HepG2 (cell line): ENCODE data around the gene SETD3. TPM values are rescaled to one million over a fixed set of nuclear protein-coding genes. Genes with fewer than 3 reads are reported as not detected.

Experiments
- ATAC-seq: fragments of 200-7000 bp; cut with Tn5 transposase; 3 replicates; pipeline ENCODE4 v1.9.1; 2020; ENCODE audit warnings: mild to moderate bottlenecking, moderate library complexity
- BruUV-seq: library from RNA; stranded (reverse); fragments of 400-500 nt; replicated peaks from 2 replicates; lab custom pipeline; 2021; lab: Mats Ljungman, UMichigan
- CTCF ChIA-PET: fragments of 300-600 bp; formaldehyde crosslinking; extraction: SDS; loops from one replicate; lab custom pipeline; 2021; ENCODE audit warnings: low total read pairs, inconsistent platforms, low intra/inter-chr PET ratio; lab: Yijun Ruan, JAX
- POLR2A ChIA-PET: fragments of 350-600 bp; sonication (Branson Sonifier 250); formaldehyde crosslinking; loops from one replicate; lab custom pipeline; 2020; ENCODE audit warnings: antibody characterized with exemption, inconsistent platforms; lab: Yijun Ruan, JAX
- DNase-seq: peaks from one replicate; pipeline ENCODE4 v3.0.0-alpha.2; 2015; ENCODE audit warnings: low spot score
- FAIRE-seq: peaks from 3 replicates; lab custom pipeline; 2011; peaks lifted over from hg19 to GRCh38; lab: Jason Lieb, UNC
- H2AFZ ChIP-seq: one replicate; pipeline ENCODE4 v1.6.1; 2011; ENCODE audit warnings: low read length, inconsistent platforms
- H3K27ac ChIP-seq: fragments of 300-600 bp; 3 replicates; pipeline ENCODE4 v1.8.0; 2011; ENCODE audit warnings: mixed run types, mild to moderate bottlenecking, mixed read lengths, low read length, inconsistent platforms; ENCODE audit not compliant: insufficient read depth; ENCODE audit errors: extremely low read length
- H3K27me3 ChIP-seq, 2 experiments: fragments of 200-600 bp in 1 of 2; 2 replicates in 1 of 2; 3 replicates in 1 of 2; pipeline versions ENCODE4 v1.6.0 to v1.8.0; 2011; ENCODE audit warnings: low read length in 2 of 2, mild to moderate bottlenecking in 2 of 2, moderate library complexity in 2 of 2, inconsistent platforms in 1 of 2; ENCODE audit not compliant: insufficient read depth in 2 of 2, control insufficient read depth in 1 of 2
- H3K36me3 ChIP-seq, 2 experiments: fragments of 200-600 bp in 1 of 2; replicated peaks in 1 of 2; 2 replicates in 1 of 2; 3 replicates in 1 of 2; pipeline versions ENCODE4 v1.5.1 to v1.8.0; 2011; ENCODE audit warnings: low read length in 2 of 2, inconsistent platforms in 1 of 2; ENCODE audit not compliant: insufficient read depth in 2 of 2, control insufficient read depth in 1 of 2
- H3K4me1 ChIP-seq: 2 replicates; pipeline ENCODE4 v1.5.1; 2012; ENCODE audit warnings: low read length, inconsistent platforms; ENCODE audit not compliant: insufficient read depth
- H3K4me2 ChIP-seq: 2 replicates; pipeline ENCODE4 v1.6.0; 2011; ENCODE audit warnings: low read depth, low read length, inconsistent platforms
- H3K4me3 ChIP-seq, 3 experiments: fragments of 200-600 bp in 1 of 3; sonication (generic), shearing (Covaris generic) in 1 of 3; replicated peaks in 1 of 3; 2 replicates each; pipeline ENCODE4 v1.5.1; 2011 to 2016; ENCODE audit warnings: low read length in 3 of 3, inconsistent platforms in 2 of 3, low read depth in 2 of 3, mild to moderate bottlenecking in 2 of 3, control low read depth in 1 of 3, mixed read lengths in 1 of 3; ENCODE audit not compliant: insufficient read depth in 1 of 3
- H3K79me2 ChIP-seq: one replicate; pipeline ENCODE4 v1.6.1; 2011; ENCODE audit warnings: low read length, inconsistent platforms; ENCODE audit not compliant: insufficient read depth
- H3K9ac ChIP-seq: 2 replicates; pipeline ENCODE4 v1.6.0; 2011; ENCODE audit warnings: mild to moderate bottlenecking, low read depth, low read length, inconsistent platforms; ENCODE audit not compliant: insufficient read depth
- H3K9me3 ChIP-seq: 2 replicates; pipeline ENCODE4 v1.5.1; 2012; ENCODE audit warnings: mild to moderate bottlenecking, low read length
- H4K20me1 ChIP-seq: 2 replicates; pipeline ENCODE4 v1.6.0; 2011; ENCODE audit warnings: inconsistent platforms, mild to moderate bottlenecking, low read length, moderate library complexity; ENCODE audit not compliant: insufficient read depth
- DPF2 ChIP-seq: sonication (generic); formaldehyde crosslinking; IDR thresholded peaks from 2 replicates; pipeline ENCODE4 v1.4.0; 2020; ENCODE audit warnings: mild to moderate bottlenecking, low read depth, missing genetic modification reagents, borderline replicate concordance
- FOSL1 ChIP-seq: sonication (generic); formaldehyde crosslinking; IDR thresholded peaks from 2 replicates; pipeline ENCODE4 v1.9.0; 2021; ENCODE audit warnings: missing genetic modification reagents, borderline replicate concordance
- JARID2 ChIP-seq: sonication (generic); formaldehyde crosslinking; IDR thresholded peaks from 2 replicates; pipeline ENCODE4 v1.8.1; 2023; ENCODE audit warnings: missing genetic modification reagents, inconsistent platforms; ENCODE audit not compliant: insufficient replicate concordance
- NCOR1 ChIP-seq: fragments of 200-600 bp; sonication (generic); IDR thresholded peaks from 2 replicates; pipeline ENCODE4 v1.7.0; 2017; ENCODE audit warnings: antibody characterized with exemption, low read length, borderline replicate concordance
- SMC3 ChIP-seq: IDR thresholded peaks from 2 replicates; pipeline ENCODE4 v1.6.1; 2011; ENCODE audit warnings: low read length, improper control_type of control experiment
- ZSCAN31 ChIP-seq: sonication (generic); formaldehyde crosslinking; IDR thresholded peaks from 2 replicates; pipeline ENCODE4 v1.5.0; 2020; ENCODE audit warnings: low read depth, mild to moderate bottlenecking, missing genetic modification reagents
- WGBS: methylation state at CpG from one replicate; pipeline ENCODE4 v1.1.6; 2017; ENCODE audit warnings: low lambda C conversion rate; 5-methylcytosine and 5-hydroxymethylcytosine counted together
- in situ Hi-C: cut with HindIII; loops from 2 replicates; pipeline ENCODE4 v1.10.0; 2017; ENCODE audit warnings: low pct_unique_long_range_greater_than_20kb; ENCODE audit not compliant: extremely low pct_ligation_motif_present
- intact Hi-C: fragments of 100-400 bp; cut with micrococcal nuclease; formaldehyde crosslinking; loops from one replicate; pipeline ENCODE4 v1.10.0; 2022; ENCODE audit not compliant: unreplicated experiment
- polyA plus RNA-seq, 8 experiments: library from polyadenylated mRNA; depleted of rRNA in 3 of 8; stranded (reverse) in 7 of 8; unstranded in 1 of 8; fragments of >200 nt; fragmentation: Illumina TruSeq in 4 of 8; extraction: Trizol in 4 of 8; gene quantifications; 2 replicates each; pipeline versions ENCODE4 v1.2.1 to v1.2.3, GENCODE V29; 2011 to 2016; ENCODE audit warnings: low read depth in 4 of 8, missing spikeins in 1 of 8, mixed read lengths in 1 of 8; ENCODE audit not compliant: insufficient read depth in 1 of 8
- total RNA-seq, 5 experiments: library from RNA; depleted of rRNA; stranded (reverse); fragments of >200 nt; fragmentation: Illumina TruSeq; extraction: Trizol; gene quantifications; 2 replicates each; pipeline ENCODE4 v1.2.3, GENCODE V29; 2016; ENCODE audit warnings: low read depth in 1 of 5
- TF ChIP-seq, protein P1 (sequence below): sonication (generic); formaldehyde crosslinking; IDR thresholded peaks from 2 replicates; pipeline ENCODE4 v1.4.0; 2020; ENCODE audit warnings: mild to moderate bottlenecking, low read depth, missing genetic modification reagents
- TF ChIP-seq, protein P2 (sequence below): sonication (generic); formaldehyde crosslinking; IDR thresholded peaks from 2 replicates; pipeline ENCODE4 v1.5.0; 2020; ENCODE audit warnings: mild to moderate bottlenecking, missing genetic modification reagents, moderate library complexity

SETD3 gene
- total and polyA plus RNA-seq, 2 of the 13 experiments (the other 11 are each of a cell fraction or from before 2014, with no cell fraction given) = 30.3 to 67.1 TPM

DNA sequence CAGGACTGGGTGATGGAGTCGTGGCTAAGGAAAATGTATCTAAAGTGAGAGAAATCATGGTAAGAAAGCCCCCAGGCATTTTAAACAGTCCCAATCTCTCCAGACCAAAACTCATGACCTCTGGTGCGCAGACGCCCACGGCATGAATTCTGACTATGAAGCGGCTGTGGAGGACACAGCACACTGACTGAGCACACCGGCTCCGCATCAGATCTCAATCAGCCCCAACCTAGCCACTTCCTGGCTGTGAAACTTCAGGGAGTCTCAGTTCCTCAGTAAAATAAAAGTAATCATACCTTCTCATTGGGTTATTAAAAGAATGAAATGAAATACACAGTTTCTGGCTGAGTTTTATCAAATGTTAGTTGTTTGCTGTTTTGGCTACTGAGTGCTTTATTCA, 38.7 kb downstream of the SETD3 start:
- 97% methylated on average over 6 of the region's 7 CpGs for WGBS
- ChIA-PET CTCF (no interaction called here), POLR2A (no interaction called here)
- H4K20me1 ChIP-seq = no peaks in the 10 kb centered on the region
- H3K79me2 ChIP-seq = no peaks in the 10 kb centered on the region
- ATAC-seq = no peak
- in situ Hi-C loops = no loop called here
- H3K36me3 ChIP-seq = peaks cover 11 to 33% of the 10 kb centered on the region in 2 experiments
- no peak for FAIRE-seq
- H3K27ac ChIP-seq = no peak overlapping the region
- H2AFZ ChIP-seq = no peak overlapping the region
- TF ChIP-seq DPF2 (CRISPR knock-in tag) (no peak), JARID2 (CRISPR knock-in tag) (no peak), ZSCAN31 (CRISPR knock-in tag) (no peak)
- TF ChIP-seq, protein P1, sequence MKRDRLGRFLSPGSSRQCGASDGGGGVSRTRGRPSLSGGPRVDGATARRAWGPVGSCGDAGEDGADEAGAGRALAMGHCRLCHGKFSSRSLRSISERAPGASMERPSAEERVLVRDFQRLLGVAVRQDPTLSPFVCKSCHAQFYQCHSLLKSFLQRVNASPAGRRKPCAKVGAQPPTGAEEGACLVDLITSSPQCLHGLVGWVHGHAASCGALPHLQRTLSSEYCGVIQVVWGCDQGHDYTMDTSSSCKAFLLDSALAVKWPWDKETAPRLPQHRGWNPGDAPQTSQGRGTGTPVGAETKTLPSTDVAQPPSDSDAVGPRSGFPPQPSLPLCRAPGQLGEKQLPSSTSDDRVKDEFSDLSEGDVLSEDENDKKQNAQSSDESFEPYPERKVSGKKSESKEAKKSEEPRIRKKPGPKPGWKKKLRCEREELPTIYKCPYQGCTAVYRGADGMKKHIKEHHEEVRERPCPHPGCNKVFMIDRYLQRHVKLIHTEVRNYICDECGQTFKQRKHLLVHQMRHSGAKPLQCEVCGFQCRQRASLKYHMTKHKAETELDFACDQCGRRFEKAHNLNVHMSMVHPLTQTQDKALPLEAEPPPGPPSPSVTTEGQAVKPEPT (CRISPR knock-in tag) = no peak
- no peak for DNase-seq
- intact Hi-C loops = no loop called here
- no peaks in the 10 kb centered on the region for H3K27me3 ChIP-seq
- no peaks in the 10 kb centered on the region for H3K9me3 ChIP-seq
- no peak overlapping the region for H3K4me3 ChIP-seq
- no peaks in the 10 kb centered on the region for H3K4me1 ChIP-seq
- H3K9ac ChIP-seq = no peak overlapping the region
- BruUV-seq = no TSS peak
- no peak overlapping the region for H3K4me2 ChIP-seq

DNA sequence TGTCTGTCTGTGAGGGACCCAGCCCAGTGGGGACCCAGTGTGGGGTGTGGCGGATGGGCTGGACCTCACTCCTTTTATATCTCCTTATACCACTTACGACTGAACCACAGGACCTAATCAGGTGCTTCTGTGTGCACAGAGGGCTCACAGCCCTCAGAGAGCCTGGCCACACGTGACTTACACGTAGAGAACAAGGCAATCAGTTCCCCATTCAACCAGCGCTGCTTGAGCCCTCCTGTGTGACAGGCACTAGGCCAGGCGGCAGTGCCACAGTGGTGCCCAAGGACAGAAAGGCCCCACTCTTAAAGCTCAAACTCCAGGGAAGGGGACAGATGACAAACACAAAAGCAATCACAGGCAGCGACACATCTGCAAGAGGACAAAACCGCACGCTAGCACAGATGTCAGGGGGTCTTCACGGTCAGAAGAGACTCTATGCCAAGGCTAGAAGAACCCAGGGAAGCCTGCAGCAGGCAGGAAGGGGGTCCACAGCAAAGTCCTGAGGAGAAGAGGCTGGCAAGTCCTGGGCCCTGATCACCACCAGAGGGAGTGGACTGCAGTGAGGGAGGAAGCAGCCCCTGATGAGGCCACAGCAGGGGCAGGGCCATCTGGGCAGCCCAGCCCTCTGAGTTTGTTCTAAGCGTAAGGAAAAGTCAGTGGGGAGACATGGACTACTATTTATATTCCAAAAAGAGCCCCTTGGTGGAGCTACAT, 39.3 kb downstream of the SETD3 start:
- ATAC-seq = peak; percentile 90
- peaks cover 12 to 31% of the 10 kb centered on the region in 2 experiments for H3K36me3 ChIP-seq
- no peaks in the 10 kb centered on the region for H3K27me3 ChIP-seq
- TF ChIP-seq NCOR1 = no peak
- TF ChIP-seq, protein P2, sequence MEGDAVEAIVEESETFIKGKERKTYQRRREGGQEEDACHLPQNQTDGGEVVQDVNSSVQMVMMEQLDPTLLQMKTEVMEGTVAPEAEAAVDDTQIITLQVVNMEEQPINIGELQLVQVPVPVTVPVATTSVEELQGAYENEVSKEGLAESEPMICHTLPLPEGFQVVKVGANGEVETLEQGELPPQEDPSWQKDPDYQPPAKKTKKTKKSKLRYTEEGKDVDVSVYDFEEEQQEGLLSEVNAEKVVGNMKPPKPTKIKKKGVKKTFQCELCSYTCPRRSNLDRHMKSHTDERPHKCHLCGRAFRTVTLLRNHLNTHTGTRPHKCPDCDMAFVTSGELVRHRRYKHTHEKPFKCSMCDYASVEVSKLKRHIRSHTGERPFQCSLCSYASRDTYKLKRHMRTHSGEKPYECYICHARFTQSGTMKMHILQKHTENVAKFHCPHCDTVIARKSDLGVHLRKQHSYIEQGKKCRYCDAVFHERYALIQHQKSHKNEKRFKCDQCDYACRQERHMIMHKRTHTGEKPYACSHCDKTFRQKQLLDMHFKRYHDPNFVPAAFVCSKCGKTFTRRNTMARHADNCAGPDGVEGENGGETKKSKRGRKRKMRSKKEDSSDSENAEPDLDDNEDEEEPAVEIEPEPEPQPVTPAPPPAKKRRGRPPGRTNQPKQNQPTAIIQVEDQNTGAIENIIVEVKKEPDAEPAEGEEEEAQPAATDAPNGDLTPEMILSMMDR (CRISPR knock-in tag) = peak; percentile 51
- 0 out of 2 replicates have a peak, but pooled peaks have one; percentile 3 for TF ChIP-seq SMC3
- no peak for TF ChIP-seq FOSL1 (CRISPR knock-in tag)
- BruUV-seq = no TSS peak
- H3K4me3 ChIP-seq = no peak overlapping the region
- no peaks in the 10 kb centered on the region for H3K4me1 ChIP-seq
- intact Hi-C loops = no loop called here
- H2AFZ ChIP-seq = no peak overlapping the region
- CTCF ChIA-PET = no interaction called here
- no peak for FAIRE-seq
- no peak overlapping the region for H3K4me2 ChIP-seq
- POLR2A ChIA-PET = no interaction called here
- WGBS = 100% methylated on average over 10 of the region's 11 CpGs
- DNase-seq = peak; percentile 18
- in situ Hi-C loops = no loop called here
- no peaks in the 10 kb centered on the region for H3K9me3 ChIP-seq
- no peaks in the 10 kb centered on the region for H4K20me1 ChIP-seq
- H3K79me2 ChIP-seq = no peaks in the 10 kb centered on the region
- no peak overlapping the region for H3K9ac ChIP-seq
- H3K27ac ChIP-seq = no peak overlapping the region
